Measurements from ENCODE around the gene DNAJC8. TPM values are rescaled to one million over a fixed set of nuclear protein-coding genes. Genes with fewer than 3 reads are reported as not detected.

Gene DNAJC8
- total and polyA plus RNA-seq, 2 of the 8 experiments (the other 6 are each of a cell fraction or from before 2014, with no cell fraction given), result 116 to 134 TPM

GRCh38 chr1:28232558-28233263, at the start of gene DNAJC8 (continued):
- TF ChIP-seq POLR2A (IDR thresholded peaks at IDR 0.05; ENCODE audit: control extremely low read depth in 1 of 2, low read depth in 2 of 2, low read length in 2 of 2) (peak in 1 of 2 experiments; percentile 82; a peak in 2 of 3 replicates), CTCF (IDR thresholded peaks at IDR 0.05; ENCODE audit: control extremely low read depth in 1 of 3, insufficient read depth in 1 of 3, low read depth in 1 of 3, low read length in 3 of 3) (no peak), BRCA1 (IDR thresholded peaks at IDR 0.05; ENCODE audit: low read depth, low read length) (no peak), EZH2 (IDR thresholded peaks at IDR 0.05; ENCODE audit: low read depth, low read length, severe bottlenecking) (no peak), SP1 (IDR thresholded peaks at IDR 0.05; ENCODE audit: low read depth, low read length) (no peak), CHD7 (IDR thresholded peaks at IDR 0.05; ENCODE audit: insufficient replicate concordance, low read length) (no peak), RBBP5 (IDR thresholded peaks at IDR 0.05; ENCODE audit: borderline replicate concordance, low read depth, low read length) (0 out of 2 replicates have a peak, but pooled peaks have one; percentile 70), SRF (IDR thresholded peaks at IDR 0.05; ENCODE audit: low read depth, low read length) (no peak)
